ENCODE results near the gene DNA2. TPM values are rescaled to one million over a fixed set of nuclear protein-coding genes. Genes with fewer than 3 reads are reported as not detected.

The DNA2 gene
- total and polyA plus RNA-seq, 2 of the 13 experiments (the other 11 are each of a cell fraction or from before 2014, with no cell fraction given), result 4.8 to 27.3 TPM

- TF ChIP-seq, protein P1, sequence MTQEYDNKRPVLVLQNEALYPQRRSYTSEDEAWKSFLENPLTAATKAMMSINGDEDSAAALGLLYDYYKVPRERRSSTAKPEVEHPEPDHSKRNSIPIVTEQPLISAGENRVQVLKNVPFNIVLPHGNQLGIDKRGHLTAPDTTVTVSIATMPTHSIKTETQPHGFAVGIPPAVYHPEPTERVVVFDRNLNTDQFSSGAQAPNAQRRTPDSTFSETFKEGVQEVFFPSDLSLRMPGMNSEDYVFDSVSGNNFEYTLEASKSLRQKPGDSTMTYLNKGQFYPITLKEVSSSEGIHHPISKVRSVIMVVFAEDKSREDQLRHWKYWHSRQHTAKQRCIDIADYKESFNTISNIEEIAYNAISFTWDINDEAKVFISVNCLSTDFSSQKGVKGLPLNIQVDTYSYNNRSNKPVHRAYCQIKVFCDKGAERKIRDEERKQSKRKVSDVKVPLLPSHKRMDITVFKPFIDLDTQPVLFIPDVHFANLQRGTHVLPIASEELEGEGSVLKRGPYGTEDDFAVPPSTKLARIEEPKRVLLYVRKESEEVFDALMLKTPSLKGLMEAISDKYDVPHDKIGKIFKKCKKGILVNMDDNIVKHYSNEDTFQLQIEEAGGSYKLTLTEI (CRISPR knock-in tag; conservative IDR thresholded peaks at IDR 0.05), result no peak
- TF ChIP-seq ASH2L (IDR thresholded peaks at IDR 0.05; ENCODE audit: insufficient read length, low read depth, low read length) (peak; percentile 60), ZFAT (CRISPR knock-in tag; conservative IDR thresholded peaks at IDR 0.05) (no peak), MEF2D (CRISPR knock-in tag; IDR thresholded peaks at IDR 0.05) (0 out of 2 replicates have a peak, but pooled peaks have one; percentile 37), ETV6 (CRISPR knock-in tag; conservative IDR thresholded peaks at IDR 0.05) (peak; percentile 52; the same call in 1 of the 2 replicates), HNRNPK (IDR thresholded peaks at IDR 0.05; ENCODE audit: low read depth, low read length, poor library complexity, severe bottlenecking) (peak; percentile 59), ZNF138 (CRISPR knock-in tag; IDR thresholded peaks at IDR 0.05; ENCODE audit: low read depth) (no peak; the same call in 1 of the 2 replicates), ZFYVE20 (CRISPR knock-in tag; IDR thresholded peaks at IDR 0.05; ENCODE audit: borderline replicate concordance, low read depth) (no peak), KDM5A (IDR thresholded peaks at IDR 0.05; ENCODE audit: borderline replicate concordance, low read length) (peak; percentile 53; the same call in 1 of the 2 replicates), ZNF362 (CRISPR knock-in tag; IDR thresholded peaks at IDR 0.05; ENCODE audit: borderline replicate concordance) (no peak), ZNF136 (CRISPR knock-in tag; IDR thresholded peaks at IDR 0.05; ENCODE audit: low read depth) (no peak), RNF219 (CRISPR knock-in tag; IDR thresholded peaks at IDR 0.05) (no peak; the same call in 1 of the 2 replicates), SPEN (CRISPR knock-in tag; IDR thresholded peaks at IDR 0.05; ENCODE audit: low read depth) (peak; percentile 72; the same call in 1 of the 2 replicates), ZNF124 (CRISPR knock-in tag; IDR thresholded peaks at IDR 0.05) (0 out of 2 replicates have a peak, but pooled peaks have one; percentile 12), CHCHD3 (CRISPR knock-in tag; IDR thresholded peaks at IDR 0.05) (0 out of 2 replicates have a peak, but pooled peaks have one; percentile 26), POLR2G (IDR thresholded peaks at IDR 0.05; ENCODE audit: low read depth, low read length) (peak; percentile 86), HOXA9 (CRISPR knock-in tag; IDR thresholded peaks at IDR 0.05; ENCODE audit: borderline replicate concordance) (no peak), CENPX (CRISPR knock-in tag; IDR thresholded peaks at IDR 0.05) (no peak)
- TF ChIP-seq, protein P2, sequence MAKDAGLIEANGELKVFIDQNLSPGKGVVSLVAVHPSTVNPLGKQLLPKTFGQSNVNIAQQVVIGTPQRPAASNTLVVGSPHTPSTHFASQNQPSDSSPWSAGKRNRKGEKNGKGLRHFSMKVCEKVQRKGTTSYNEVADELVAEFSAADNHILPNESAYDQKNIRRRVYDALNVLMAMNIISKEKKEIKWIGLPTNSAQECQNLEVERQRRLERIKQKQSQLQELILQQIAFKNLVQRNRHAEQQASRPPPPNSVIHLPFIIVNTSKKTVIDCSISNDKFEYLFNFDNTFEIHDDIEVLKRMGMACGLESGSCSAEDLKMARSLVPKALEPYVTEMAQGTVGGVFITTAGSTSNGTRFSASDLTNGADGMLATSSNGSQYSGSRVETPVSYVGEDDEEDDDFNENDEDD (CRISPR knock-in tag; IDR thresholded peaks at IDR 0.05; ENCODE audit: borderline replicate concordance), result peak; percentile 45; the same call in 1 of the 2 replicates
Measured at GRCh38 chr10:68406815-68407548, 64.8 kb downstream of the DNA2 start, which contains the start of gene RUFY2 (continued).

Measured in HepG2 (cell line).